PC-3 (cell line): ENCODE data around the gene CACTIN. TPM values are rescaled to one million over a fixed set of nuclear protein-coding genes. Genes with fewer than 3 reads are reported as not detected.

Experiments
- ATAC-seq: fragments of 200-7000 bp; cut with Tn5 transposase; 2 replicates; pipeline ENCODE4 v1.9.1; 2020; ENCODE audit warnings: mild to moderate bottlenecking, moderate library complexity
- BruUV-seq: library from RNA; stranded (reverse); fragments of 400-500 nt; replicated peaks from 2 replicates; lab custom pipeline; 2021; lab: Mats Ljungman, UMichigan
- CTCF ChIA-PET: fragments of 300-600 bp; sonication (Branson Sonifier 250); formaldehyde crosslinking; loops from one replicate; lab custom pipeline; 2022; ENCODE audit warnings: antibody characterized with exemption; lab: Charles Lee
- POLR2A ChIA-PET: fragments of 300-600 bp; sonication (Branson Sonifier 250); formaldehyde crosslinking; loops from one replicate; lab custom pipeline; 2022; ENCODE audit warnings: antibody characterized with exemption; ENCODE audit not compliant: unreplicated experiment; lab: Charles Lee
- DNase-seq: peaks from one replicate; pipeline ENCODE4 v3.0.0-alpha.2; 2015
- H2AFZ ChIP-seq: fragments of 300-600 bp; sonication (generic); 2 replicates; pipeline ENCODE4 v1.6.0; 2016; ENCODE audit warnings: antibody characterized with exemption, low read length
- H3F3A ChIP-seq: fragments of 300-600 bp; sonication (generic); one replicate; pipeline ENCODE4 v1.6.0; 2017; ENCODE audit warnings: antibody characterized with exemption, low read length, control low read depth, mild to moderate bottlenecking; ENCODE audit not compliant: unreplicated experiment
- H3K27ac ChIP-seq: fragments of 300-600 bp; sonication (generic); 2 replicates; pipeline ENCODE4 v1.5.1; 2016; ENCODE audit warnings: mild to moderate bottlenecking, low read length
- H3K27me3 ChIP-seq: fragments of 300-600 bp; sonication (generic); 2 replicates; pipeline ENCODE4 v1.6.1; 2016; ENCODE audit warnings: low read length, mixed read lengths
- H3K36me3 ChIP-seq: fragments of 300-600 bp; sonication (generic); 2 replicates; pipeline ENCODE4 v1.6.1; 2016; ENCODE audit warnings: low read depth, mixed run types, low read length, mixed read lengths
- H3K4me1 ChIP-seq: fragments of 300-600 bp; sonication (generic); 2 replicates; pipeline ENCODE4 v1.5.1; 2016; ENCODE audit warnings: low read length; ENCODE audit not compliant: insufficient read depth
- H3K4me2 ChIP-seq: fragments of 300-600 bp; sonication (generic); 2 replicates; pipeline ENCODE4 v1.6.0; 2016; ENCODE audit warnings: low read length
- H3K4me3 ChIP-seq: fragments of 300-600 bp; sonication (generic); 2 replicates; pipeline ENCODE4 v1.5.1; 2016; ENCODE audit warnings: mild to moderate bottlenecking, low read length, mixed read lengths
- H3K79me2 ChIP-seq: fragments of 300-600 bp; sonication (generic); 2 replicates; pipeline ENCODE4 v1.6.1; 2017; ENCODE audit warnings: low read length, mixed read lengths
- H3K9ac ChIP-seq: fragments of 300-600 bp; sonication (generic); 2 replicates; pipeline ENCODE4 v1.6.0; 2016; ENCODE audit warnings: mild to moderate bottlenecking, low read length
- H3K9me2 ChIP-seq: fragments of 300-600 bp; sonication (generic); replicated peaks from 2 replicates; pipeline ENCODE4 v1.6.1; 2016; ENCODE audit warnings: mixed run types, low read length, mixed read lengths
- H3K9me3 ChIP-seq: fragments of 300-600 bp; sonication (generic); 2 replicates; pipeline ENCODE4 v1.6.1; 2016; ENCODE audit warnings: low read length, mixed read lengths
- H4K20me1 ChIP-seq: fragments of 300-600 bp; sonication (generic); 2 replicates; pipeline ENCODE4 v1.6.1; 2016; ENCODE audit warnings: low read length, mixed read lengths
- CTCF ChIP-seq: fragments of 300-600 bp; sonication (generic); conservative IDR thresholded peaks from 2 replicates; pipeline ENCODE4 v1.5.1; 2017; ENCODE audit warnings: antibody characterized with exemption, low read depth, mild to moderate bottlenecking, low read length
- EZH2 ChIP-seq: fragments of 300-600 bp; sonication (generic); IDR thresholded peaks from one replicate; pipeline ENCODE4 v1.6.1; 2017; ENCODE audit warnings: antibody characterized with exemption, mild to moderate bottlenecking, low read length; ENCODE audit not compliant: unreplicated experiment
- EZH2phosphoT487 ChIP-seq: fragments of 300-600 bp; sonication (generic); IDR thresholded peaks from 2 replicates; pipeline ENCODE4 v1.6.1; 2018; ENCODE audit warnings: mild to moderate bottlenecking, antibody characterized with exemption, low read length, borderline replicate concordance
- intact Hi-C: fragments of 100-400 bp; cut with micrococcal nuclease; formaldehyde crosslinking; loops from 2 replicates; pipeline ENCODE4 v1.9.0; 2023
- total RNA-seq: library from RNA; depleted of rRNA; stranded (reverse); fragments of >200 nt; gene quantifications from 2 replicates; pipeline ENCODE4 v1.2.3, GENCODE V29; 2014

The CACTIN gene
- total RNA-seq, 1 experiment from 2014 or later = 47.8 TPM

GRCh38 chr19:3621689-3622088 is 4.9 kb downstream of the CACTIN start:
- ChIA-PET CTCF (no interaction called here), POLR2A (no interaction called here)
- Histone ChIP-seq H3K27ac (no peak overlapping the region), H3K79me2 (peaks cover 27% of the 10 kb centered on the region), H3K9me3 (no peaks in the 10 kb centered on the region), H2AFZ (no peak overlapping the region), H3F3A (no peaks in the 10 kb centered on the region), H3K9ac (no peak overlapping the region), H3K4me1 (peaks cover 5% of the 10 kb centered on the region; the same call in 1 of the 2 replicates), H3K4me2 (no peak overlapping the region), H3K27me3 (no peaks in the 10 kb centered on the region), H3K4me3 (no peak overlapping the region), H4K20me1 (no peaks in the 10 kb centered on the region), H3K36me3 (no peaks in the 10 kb centered on the region; the same call in 1 of the 2 replicates), H3K9me2 (no peaks in the 10 kb centered on the region)
- no TSS peak for BruUV-seq
- TF ChIP-seq CTCF = no peak
- no peak for TF ChIP-seq EZH2phosphoT487
- no peak for TF ChIP-seq EZH2
- ATAC-seq (no peak), DNase-seq (no peak)
- intact Hi-C loops = no loop called here

- Histone ChIP-seq H4K20me1 (no peaks in the 10 kb centered on the region), H3K9me2 (no peaks in the 10 kb centered on the region), H3F3A (no peaks in the 10 kb centered on the region), H3K4me2 (no peak overlapping the region), H3K36me3 (no peaks in the 10 kb centered on the region; the same call in 1 of the 2 replicates), H3K9me3 (no peaks in the 10 kb centered on the region), H3K9ac (no peak overlapping the region), H3K79me2 (peaks cover 22% of the 10 kb centered on the region), H3K4me1 (peaks cover 5% of the 10 kb centered on the region; the same call in 1 of the 2 replicates), H3K27me3 (no peaks in the 10 kb centered on the region), H3K4me3 (no peak overlapping the region), H3K27ac (no peak overlapping the region), H2AFZ (no peak overlapping the region)
- ChIA-PET CTCF (no interaction called here), POLR2A (no interaction called here)
- no TSS peak for BruUV-seq
- TF ChIP-seq EZH2 = no peak
- TF ChIP-seq CTCF = no peak
- no peak for TF ChIP-seq EZH2phosphoT487
- ATAC-seq = no peak
- no peak for DNase-seq
- intact Hi-C loops = no loop called here
These were observed 5.6 kb downstream of the CACTIN start for GRCh38 chr19:3620817-3621547.

- H2AFZ ChIP-seq = no peak overlapping the region
- no TSS peak for BruUV-seq
- intact Hi-C loops = no loop called here
These were observed 6.3 kb downstream of the CACTIN start for GRCh38 chr19:3620145-3620816.

More at GRCh38 chr19:3620145-3620816, 6.3 kb downstream of the CACTIN start:
- no peaks in the 10 kb centered on the region for H4K20me1 ChIP-seq
- no peaks in the 10 kb centered on the region for H3K9me2 ChIP-seq
- H3K27ac ChIP-seq = no peak overlapping the region
- DNase-seq (no peak), ATAC-seq (no peak)
- no peak overlapping the region for H3K4me2 ChIP-seq
- H3K27me3 ChIP-seq = no peaks in the 10 kb centered on the region
- H3K9me3 ChIP-seq = no peaks in the 10 kb centered on the region
- CTCF ChIA-PET = no interaction called here
- no peak overlapping the region for H3K4me3 ChIP-seq
- H3K36me3 ChIP-seq = no peaks in the 10 kb centered on the region; the same call in 1 of the 2 replicates
- no peak overlapping the region for H3K9ac ChIP-seq
- H3F3A ChIP-seq = no peaks in the 10 kb centered on the region
- POLR2A ChIA-PET = no interaction called here
- no peak for TF ChIP-seq EZH2
- no peak for TF ChIP-seq CTCF
- no peak for TF ChIP-seq EZH2phosphoT487
- H3K79me2 ChIP-seq = peaks cover 15% of the 10 kb centered on the region
- peaks cover 4% of the 10 kb centered on the region; the same call in 1 of the 2 replicates for H3K4me1 ChIP-seq
